B cell (primary cell): ENCODE measurements around the gene SORT1. TPM values are rescaled to one million over a fixed set of nuclear protein-coding genes. Genes with fewer than 3 reads are reported as not detected.

Experiments
- ATAC-seq: fragments of 200-7000 bp; cut with Tn5 transposase; one replicate; pipeline ENCODE4 v1.10.0; 2021; ENCODE audit warnings: low read depth, mild to moderate bottlenecking, moderate number of reproducible peaks, moderate library complexity
- CTCF ChIA-PET: fragments of 350-600 bp; sonication (Branson Sonifier 250); formaldehyde crosslinking; loops from one replicate; lab custom pipeline; 2021; ENCODE audit warnings: antibody characterized with exemption, inconsistent platforms; lab: Charles Lee
- POLR2A ChIA-PET: fragments of 350-600 bp; sonication (Branson Sonifier 250); formaldehyde crosslinking; loops from one replicate; lab custom pipeline; 2021; ENCODE audit warnings: antibody characterized with exemption; lab: Charles Lee
- DNase-seq: peaks from one replicate; pipeline ENCODE4 v3.0.0; 2013
- H2AFZ ChIP-seq: 2 replicates; pipeline ENCODE4 v1.6.1; 2012; ENCODE audit warnings: mild to moderate bottlenecking, low read depth, low read length; ENCODE audit not compliant: insufficient read depth, poor library complexity, severe bottlenecking
- H3K27ac ChIP-seq, 2 donors: 1 replicate in 1 of 2; 2 replicates in 1 of 2; pipeline ENCODE4 v1.5.1; 2012 to 2013; ENCODE audit warnings: low read length in 2 of 2, mild to moderate bottlenecking in 2 of 2, moderate library complexity in 1 of 2
- H3K27me3 ChIP-seq, 4 experiments: fragments of 200-600 bp in 1 of 4; sonication (generic) in 1 of 4; replicated peaks in 1 of 4; 1 replicate in 2 of 4; 2 replicates in 2 of 4; pipeline versions ENCODE4 v1.6.1 to v1.7.0; 2013 to 2016; ENCODE audit warnings: low read length in 3 of 4, mild to moderate bottlenecking in 2 of 4, mixed read lengths in 1 of 4, moderate library complexity in 1 of 4; ENCODE audit not compliant: insufficient read depth in 4 of 4, control insufficient read depth in 3 of 4; ENCODE audit errors: control extremely low read depth in 1 of 4
- H3K36me3 ChIP-seq, 2 experiments: replicated peaks in 1 of 2; 1 replicate in 1 of 2; 2 replicates in 1 of 2; pipeline versions ENCODE4 v1.6.1 to v1.7.1; 2013; ENCODE audit warnings: low read length in 1 of 2; ENCODE audit not compliant: insufficient read depth in 2 of 2, control insufficient read depth in 1 of 2; ENCODE audit errors: control extremely low read depth in 1 of 2, extremely low read depth in 1 of 2
- H3K4me1 ChIP-seq, 2 donors: fragments of 200-600 bp in 1 of 2; sonication (generic) in 1 of 2; 1 replicate in 1 of 2; 2 replicates in 1 of 2; pipeline versions ENCODE4 v1.5.1 to v1.6.1; 2013 to 2017; ENCODE audit warnings: low read length in 2 of 2; ENCODE audit not compliant: control insufficient read depth in 2 of 2, insufficient read depth in 2 of 2
- H3K4me2 ChIP-seq: replicated peaks from 2 replicates; pipeline ENCODE3; 2012; ENCODE audit warnings: mild to moderate bottlenecking, low read depth, low read length; ENCODE audit not compliant: poor library complexity, severe bottlenecking
- H3K4me3 ChIP-seq, 5 experiments: fragments of 200-600 bp in 1 of 5; sonication (generic) in 1 of 5; 1 replicate in 3 of 5; 2 replicates in 2 of 5; pipeline versions ENCODE4 v1.5.1 to v1.7.0; 2011 to 2016; ENCODE audit warnings: low read length in 4 of 5, mild to moderate bottlenecking in 4 of 5, low read depth in 2 of 5, control low read depth in 1 of 5, moderate library complexity in 1 of 5; ENCODE audit not compliant: insufficient read depth in 1 of 5; ENCODE audit errors: control extremely low read depth in 1 of 5, extremely low read depth in 1 of 5
- H3K79me2 ChIP-seq: fragments of 200-600 bp; sonication (generic); one replicate; pipeline ENCODE4 v1.6.0; 2016; ENCODE audit warnings: low read length; ENCODE audit not compliant: control insufficient read depth, insufficient read depth
- H3K9ac ChIP-seq: fragments of 200-600 bp; sonication (generic); 2 replicates; pipeline ENCODE4 v1.6.1; 2017; ENCODE audit warnings: mild to moderate bottlenecking, low read length, moderate library complexity
- H3K9me3 ChIP-seq, 3 donors: one replicate each; pipeline versions ENCODE4 v1.6.1 to v1.7.1; 2013; ENCODE audit warnings: low read length in 2 of 3; ENCODE audit not compliant: control insufficient read depth in 2 of 3, insufficient read depth in 1 of 3; ENCODE audit errors: control extremely low read depth in 1 of 3
- H4K20me1 ChIP-seq: 2 replicates; pipeline ENCODE4 v1.6.0; 2012; ENCODE audit warnings: mild to moderate bottlenecking, low read length; ENCODE audit not compliant: insufficient read depth, control insufficient read depth, poor library complexity, severe bottlenecking
- H3K27ac Mint-ChIP-seq: one replicate; pipeline ENCODE4 v1.8.0; 2021; ENCODE audit warnings: mixed read lengths
- H3K27me3 Mint-ChIP-seq: one replicate; pipeline ENCODE4 v1.8.0; 2021; ENCODE audit warnings: mixed read lengths
- H3K4me1 Mint-ChIP-seq: one replicate; pipeline ENCODE4 v1.8.0; 2021; ENCODE audit warnings: mixed read lengths
- H3K4me3 Mint-ChIP-seq: one replicate; pipeline ENCODE4 v1.8.0; 2021; ENCODE audit warnings: mixed read lengths
- H3K9me3 Mint-ChIP-seq: one replicate; pipeline ENCODE4 v1.8.0; 2022; ENCODE audit warnings: mixed read lengths; ENCODE audit not compliant: insufficient read depth
- CTCF ChIP-seq: fragments of 200-600 bp; IDR thresholded peaks from one replicate; pipeline ENCODE4 v1.8.0; 2022; ENCODE audit warnings: antibody characterized with exemption, mild to moderate bottlenecking
- EZH2 ChIP-seq: IDR thresholded peaks from 2 replicates; pipeline ENCODE4 v1.6.1; 2012; ENCODE audit warnings: borderline replicate concordance, low read depth, mild to moderate bottlenecking, moderate library complexity, low read length; ENCODE audit not compliant: insufficient read depth, poor library complexity, severe bottlenecking
- WGBS: methylation state at CpG from one replicate; pipeline ENCODE4 v1.1.5; 2013; ENCODE audit warnings: missing lambda C conversion rate; ENCODE audit not compliant: insufficient coverage; 5-methylcytosine and 5-hydroxymethylcytosine counted together
- intact Hi-C: fragments of 100-400 bp; cut with micrococcal nuclease; formaldehyde crosslinking; loops from one replicate; pipeline ENCODE4 v1.10.0; 2022
- polyA plus RNA-seq: library from polyadenylated mRNA; depleted of rRNA; stranded (reverse); fragments of >200 nt; gene quantifications from 2 replicates; pipeline ENCODE4 v1.2.3, GENCODE V29; 2012
- total RNA-seq, 2 donors: library from RNA; stranded (reverse); fragments of 120-200 nt in 1 of 2; gene quantifications; 1 replicate in 1 of 2; 2 replicates in 1 of 2; pipeline versions ENCODE4 v1.2.3 to v1.2.4, GENCODE V29; 2013 to 2022

The SORT1 gene
- total and polyA plus RNA-seq, 2 donors (not counting 1 experiment from before 2014, with no cell fraction given), result 0.13 to 0.25 TPM

- H3K27ac Mint-ChIP-seq, result no peak overlapping the region
These were observed 2.4 kb upstream of the SORT1 start for GRCh38 chr1:109400035-109400655.

More at GRCh38 chr1:109400035-109400655, 2.4 kb upstream of the SORT1 start:
- no peak overlapping the region for H3K4me3 ChIP-seq
- H3K79me2 ChIP-seq, result no peaks in the 10 kb centered on the region
- no peak overlapping the region for H3K27ac ChIP-seq
- WGBS, result no CpG with 5 or more reads among the region's 3 CpGs
- H3K9ac ChIP-seq, result no peak overlapping the region
- ChIA-PET POLR2A (interaction anchor here (1.4 kb wide), 1 partner anchor 123 kb away, joined by 5 read pairs; no protein-coding TSS in a partner anchor), CTCF (interaction anchor here (1.0 to 9.4 kb wide), 20 partner anchors 8 to 288 kb away, joined by 3 to 387 read pairs (median 8); partner anchors contain the start of genes ATXN7L2, MYBPHL, PSMA5 and PSRC1)
- ATAC-seq (no peak), DNase-seq (no peak)
- H3K4me1 ChIP-seq, result peaks cover 20 to 23% of the 10 kb centered on the region in 2 donors
- H3K4me2 ChIP-seq, result no peak overlapping the region
- H3K9me3 Mint-ChIP-seq, result no peaks in the 10 kb centered on the region
- H3K27me3 Mint-ChIP-seq, result peaks cover 29% of the 10 kb centered on the region
- intact Hi-C loops, result no loop called here
- TF ChIP-seq CTCF, result no peak
- no peak for TF ChIP-seq EZH2
- H3K36me3 ChIP-seq, result peaks cover 0 to 20% of the 10 kb centered on the region in 2 experiments
- peaks cover 27% of the 10 kb centered on the region for H3K4me1 Mint-ChIP-seq
- peaks cover 0 to 28% (median 19%) of the 10 kb centered on the region in 4 experiments for H3K27me3 ChIP-seq
- no peak overlapping the region for H2AFZ ChIP-seq
- peaks cover 0 to 2% (median 0%) of the 10 kb centered on the region in 3 donors for H3K9me3 ChIP-seq
- peaks cover 6% of the 10 kb centered on the region for H4K20me1 ChIP-seq
- H3K4me3 Mint-ChIP-seq, result no peak overlapping the region
